Astrocyte (in vitro differentiated cells and primary cell): ENCODE data around the gene SNAP47. TPM values are rescaled to one million over a fixed set of nuclear protein-coding genes. Genes with fewer than 3 reads are reported as not detected.
"Not testable (repeated sequence)": the region's sequence is repeated elsewhere in the genome, so short reads cannot be mapped to it uniquely, and the experiment has no call there.

Experiments used
- DNase-seq: peaks from one replicate; pipeline ENCODE4 v3.0.0-alpha.2; 2010; ENCODE audit warnings: low read depth
- FAIRE-seq: peaks from 2 replicates; lab custom pipeline; 2011; peaks lifted over from hg19 to GRCh38; lab: Jason Lieb, UNC
- H2AFZ ChIP-seq: 2 replicates; pipeline ENCODE4 v1.6.0; 2012; ENCODE audit warnings: low read depth, low read length, inconsistent platforms
- H3K27ac ChIP-seq: 2 replicates; pipeline ENCODE4 v1.5.1; 2011; ENCODE audit warnings: low read depth, low read length, inconsistent platforms
- H3K27me3 ChIP-seq: 2 replicates; pipeline ENCODE4 v1.6.0; 2011; ENCODE audit warnings: low read length, inconsistent platforms; ENCODE audit not compliant: insufficient read depth
- H3K36me3 ChIP-seq: 2 replicates; pipeline ENCODE4 v1.5.1; 2011; ENCODE audit warnings: low read length, inconsistent platforms; ENCODE audit not compliant: insufficient read depth
- H3K4me1 ChIP-seq: 2 replicates; pipeline ENCODE4 v1.5.1; 2011; ENCODE audit warnings: low read length, inconsistent platforms; ENCODE audit not compliant: insufficient read depth
- H3K4me2 ChIP-seq: 2 replicates; pipeline ENCODE4 v1.6.0; 2012; ENCODE audit warnings: low read length, inconsistent platforms
- H3K4me3 ChIP-seq: 2 replicates; pipeline ENCODE4 v1.5.1; 2011; ENCODE audit warnings: low read depth, mild to moderate bottlenecking, low read length, inconsistent platforms; ENCODE audit not compliant: insufficient read depth
- H3K79me2 ChIP-seq: 2 replicates; pipeline ENCODE4 v1.6.0; 2012; ENCODE audit warnings: mild to moderate bottlenecking, low read length, inconsistent platforms; ENCODE audit not compliant: insufficient read depth
- H3K9ac ChIP-seq: 2 replicates; pipeline ENCODE4 v1.6.0; 2012; ENCODE audit warnings: mild to moderate bottlenecking, low read length, inconsistent platforms
- H3K9me3 ChIP-seq: 2 replicates; pipeline ENCODE4 v1.5.1; 2012; ENCODE audit warnings: low read depth, mild to moderate bottlenecking, low read length, inconsistent platforms; ENCODE audit not compliant: insufficient read depth
- H4K20me1 ChIP-seq: 2 replicates; pipeline ENCODE4 v1.6.0; 2012; ENCODE audit warnings: low read length, inconsistent platforms; ENCODE audit not compliant: insufficient read depth
- H3K27ac Mint-ChIP-seq: one replicate; pipeline ENCODE4 v1.8.0; 2021; ENCODE audit warnings: mild to moderate bottlenecking, mixed read lengths; ENCODE audit not compliant: unreplicated experiment
- H3K27me3 Mint-ChIP-seq: one replicate; pipeline ENCODE4 v1.8.0; 2021; ENCODE audit warnings: low read depth, mixed read lengths; ENCODE audit not compliant: unreplicated experiment
- H3K36me3 Mint-ChIP-seq: one replicate; pipeline ENCODE4 v1.8.0; 2021; ENCODE audit warnings: low read depth, mixed read lengths; ENCODE audit not compliant: unreplicated experiment
- H3K4me1 Mint-ChIP-seq: one replicate; pipeline ENCODE4 v1.8.0; 2021; ENCODE audit warnings: low read depth, mixed read lengths; ENCODE audit not compliant: unreplicated experiment
- H3K4me3 Mint-ChIP-seq: one replicate; pipeline ENCODE4 v1.8.0; 2021; ENCODE audit warnings: mild to moderate bottlenecking, moderate library complexity, mixed read lengths; ENCODE audit not compliant: unreplicated experiment
- H3K9me3 Mint-ChIP-seq: one replicate; pipeline ENCODE4 v1.8.0; 2021; ENCODE audit warnings: mild to moderate bottlenecking, mixed read lengths; ENCODE audit not compliant: unreplicated experiment
- EZH2 ChIP-seq: IDR thresholded peaks from 2 replicates; pipeline ENCODE4 v1.6.1; 2012; ENCODE audit warnings: mild to moderate bottlenecking, low read length, inconsistent platforms; ENCODE audit not compliant: insufficient read depth
- total RNA-seq: library from RNA; stranded (reverse); gene quantifications from 2 replicates; pipeline ENCODE4 v1.2.1, GENCODE V29; 2021
- TF ChIP-seq, protein P1 (sequence below): IDR thresholded peaks from 2 replicates; pipeline ENCODE4 v1.5.1; 2011; ENCODE audit warnings: low read depth, mild to moderate bottlenecking, inconsistent platforms, low read length, moderate library complexity; ENCODE audit not compliant: insufficient read depth

The SNAP47 gene
- total RNA-seq, 1 donor from 2014 or later: 31.9 TPM

DNA sequence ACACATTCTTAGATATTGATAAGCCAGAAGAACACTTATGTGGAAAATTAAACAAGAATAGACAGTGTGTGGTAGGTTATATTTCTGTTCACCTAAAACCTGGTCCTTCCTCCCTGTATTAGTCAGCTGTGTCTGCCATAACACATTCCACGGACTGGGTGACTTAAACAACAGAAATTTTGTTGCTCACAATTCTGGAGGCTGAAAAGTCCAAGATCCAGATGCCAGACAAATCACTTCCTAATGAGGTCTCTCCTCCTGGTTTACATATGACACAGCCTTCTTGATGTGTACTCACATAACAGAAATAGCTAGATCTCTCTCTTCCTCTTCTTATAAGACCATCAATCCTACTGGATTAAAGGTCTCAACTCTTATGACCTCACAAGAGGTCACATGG is 25.8 kb upstream of the SNAP47 start:
- Histone ChIP-seq H3K9me3 (peaks cover 2% of the 10 kb centered on the region), H3K36me3 (no peaks in the 10 kb centered on the region), H3K27ac (no peak overlapping the region), H3K79me2 (no peaks in the 10 kb centered on the region), H3K27me3 (no peaks in the 10 kb centered on the region), H3K4me2 (no peak overlapping the region), H3K4me1 (no peaks in the 10 kb centered on the region), H3K9ac (no peak overlapping the region), H4K20me1 (no peaks in the 10 kb centered on the region), H3K4me3 (no peak overlapping the region), H2AFZ (no peak overlapping the region)
- Mint-ChIP-seq H3K4me1 (no peaks in the 10 kb centered on the region), H3K27ac (no peak overlapping the region), H3K27me3 (peaks cover 3% of the 10 kb centered on the region), H3K9me3 (peaks cover 19% of the 10 kb centered on the region), H3K4me3 (no peak overlapping the region), H3K36me3 (no peaks in the 10 kb centered on the region)
- DNase-seq (no peak), FAIRE-seq (no peak)
- no peak for TF ChIP-seq EZH2
- TF ChIP-seq, protein P1, sequence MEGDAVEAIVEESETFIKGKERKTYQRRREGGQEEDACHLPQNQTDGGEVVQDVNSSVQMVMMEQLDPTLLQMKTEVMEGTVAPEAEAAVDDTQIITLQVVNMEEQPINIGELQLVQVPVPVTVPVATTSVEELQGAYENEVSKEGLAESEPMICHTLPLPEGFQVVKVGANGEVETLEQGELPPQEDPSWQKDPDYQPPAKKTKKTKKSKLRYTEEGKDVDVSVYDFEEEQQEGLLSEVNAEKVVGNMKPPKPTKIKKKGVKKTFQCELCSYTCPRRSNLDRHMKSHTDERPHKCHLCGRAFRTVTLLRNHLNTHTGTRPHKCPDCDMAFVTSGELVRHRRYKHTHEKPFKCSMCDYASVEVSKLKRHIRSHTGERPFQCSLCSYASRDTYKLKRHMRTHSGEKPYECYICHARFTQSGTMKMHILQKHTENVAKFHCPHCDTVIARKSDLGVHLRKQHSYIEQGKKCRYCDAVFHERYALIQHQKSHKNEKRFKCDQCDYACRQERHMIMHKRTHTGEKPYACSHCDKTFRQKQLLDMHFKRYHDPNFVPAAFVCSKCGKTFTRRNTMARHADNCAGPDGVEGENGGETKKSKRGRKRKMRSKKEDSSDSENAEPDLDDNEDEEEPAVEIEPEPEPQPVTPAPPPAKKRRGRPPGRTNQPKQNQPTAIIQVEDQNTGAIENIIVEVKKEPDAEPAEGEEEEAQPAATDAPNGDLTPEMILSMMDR: no peak

DNA sequence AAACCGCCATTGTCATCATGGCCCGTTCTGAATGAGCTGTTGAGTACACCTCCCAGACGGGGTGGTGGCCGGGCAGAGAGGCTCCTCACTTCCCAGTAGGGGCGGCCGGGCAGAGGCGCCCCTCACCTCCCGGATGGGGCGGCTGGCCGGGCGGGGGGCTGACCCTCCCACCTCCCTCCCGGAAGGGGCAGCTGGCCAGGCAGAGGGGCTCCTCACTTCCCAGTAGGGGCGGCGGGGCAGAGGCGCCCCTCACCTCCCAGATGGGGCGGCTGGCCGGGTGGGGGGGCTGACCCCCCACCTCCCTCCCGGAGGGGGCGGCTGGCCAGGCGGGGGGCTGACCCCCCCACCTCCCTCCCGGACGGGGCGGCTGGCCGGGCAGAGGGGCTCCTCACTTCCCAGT is 24.8 kb upstream of the SNAP47 start:
- not testable (repeated sequence) for DNase-seq, H3K36me3 ChIP-seq, H3K4me3 ChIP-seq, H3K4me1 Mint-ChIP-seq, H3K27me3 ChIP-seq, H3K4me2 ChIP-seq, H4K20me1 ChIP-seq, H3K9me3 ChIP-seq, H3K79me2 ChIP-seq, H2AFZ ChIP-seq, H3K36me3 Mint-ChIP-seq, H3K4me3 Mint-ChIP-seq, FAIRE-seq, H3K27me3 Mint-ChIP-seq, H3K4me1 ChIP-seq, H3K9ac ChIP-seq, H3K27ac ChIP-seq, H3K27ac Mint-ChIP-seq
- H3K9me3 Mint-ChIP-seq: peaks cover 21% of the 10 kb centered on the region

DNA sequence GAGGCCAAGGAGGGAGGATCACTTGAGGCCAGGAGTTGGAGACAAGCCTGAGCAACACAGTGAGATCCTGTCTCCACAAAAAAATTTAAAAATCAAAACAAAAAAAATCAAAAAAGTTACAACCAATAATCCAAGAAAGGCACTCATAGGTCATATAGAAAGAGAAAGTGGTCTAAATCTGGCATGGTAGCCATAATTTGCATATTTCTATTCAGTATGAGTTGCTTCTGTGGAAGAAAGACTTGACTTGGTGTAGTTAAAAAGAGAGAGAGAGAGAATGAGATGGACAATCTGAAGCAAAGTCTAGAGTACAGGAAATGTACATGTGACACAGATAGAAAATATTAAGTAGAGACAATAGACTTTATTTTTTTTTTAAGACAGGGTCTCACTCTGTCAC is 22.6 kb upstream of the SNAP47 start:
- H3K4me3 ChIP-seq: no peak overlapping the region
- Mint-ChIP-seq H3K9me3 (peaks cover 30% of the 10 kb centered on the region), H3K4me3 (no peak overlapping the region), H3K27ac (no peak overlapping the region), H3K4me1 (no peaks in the 10 kb centered on the region), H3K36me3 (no peaks in the 10 kb centered on the region), H3K27me3 (no peaks in the 10 kb centered on the region)
- no peak overlapping the region for H3K9ac ChIP-seq
- peaks cover 2% of the 10 kb centered on the region for H3K9me3 ChIP-seq
- H3K4me1 ChIP-seq: no peaks in the 10 kb centered on the region
- FAIRE-seq: no peak
- no peaks in the 10 kb centered on the region for H3K36me3 ChIP-seq
- no peak overlapping the region for H2AFZ ChIP-seq
- no peaks in the 10 kb centered on the region for H4K20me1 ChIP-seq
- H3K27ac ChIP-seq: no peak overlapping the region
- no peaks in the 10 kb centered on the region for H3K27me3 ChIP-seq
- TF ChIP-seq EZH2: no peak
- TF ChIP-seq, protein P1: no peak
- no peak overlapping the region for H3K4me2 ChIP-seq
- DNase-seq: no peak
- H3K79me2 ChIP-seq: no peaks in the 10 kb centered on the region
